ENCODE data around the gene HAL. TPM values are rescaled to one million over a fixed set of nuclear protein-coding genes. Genes with fewer than 3 reads are reported as not detected.

The HAL gene
- total and polyA plus RNA-seq, 2 of the 13 experiments (the other 11 are each of a cell fraction or from before 2014, with no cell fraction given): 0.89 to 37.8 TPM

- TF ChIP-seq ZFP82 (CRISPR knock-in tag; IDR thresholded peaks at IDR 0.05; ENCODE audit: borderline replicate concordance): 0 out of 2 replicates have a peak, but pooled peaks have one; percentile 0
- TF ChIP-seq CHCHD3 (CRISPR knock-in tag; IDR thresholded peaks at IDR 0.05): no peak
- TF ChIP-seq MAFF (IDR thresholded peaks at IDR 0.05; ENCODE audit: low read depth, low read length): 0 out of 2 replicates have a peak, but pooled peaks have one; percentile 18
- peak; percentile 55 to 56; a peak in 3 of 4 replicates for TF ChIP-seq MAFK (conservative IDR thresholded peaks at IDR 0.05 in 1 of 2, IDR thresholded peaks at IDR 0.05 in 1 of 2; ENCODE audit: low read length in 2 of 2)
- POLR2A ChIA-PET: interaction anchor here (1.4 to 4.9 kb wide), 6 partner anchors 8 to 31 kb away, joined by 5 to 64 read pairs (median 22); partner anchors contain the start of genes AMDHD1, CCDC38 and HAL
- no peak overlapping the region for H2AFZ ChIP-seq (ENCODE audit: low read length)
- CTCF ChIA-PET (ENCODE audit: low intra/inter-chr PET ratio, low total read pairs): no interaction called here
- intact Hi-C loops (cut with micrococcal nuclease; ENCODE audit: unreplicated experiment) (no loop called here), in situ Hi-C loops (cut with HindIII; ENCODE audit: extremely low pct_ligation_motif_present, low pct_unique_long_range_greater_than_20kb) (no loop called here)
- no peak overlapping the region for H3K4me3 ChIP-seq (replicated peaks in 1 of 3; ENCODE audit: insufficient read depth in 1 of 3, low read depth in 2 of 3, low read length in 3 of 3)
- no TSS peak for BruUV-seq (replicated peaks)
- WGBS (ENCODE audit: low lambda C conversion rate): 97% methylated on average over 2 of the region's 2 CpGs
- H3K36me3 ChIP-seq (replicated peaks in 1 of 2; ENCODE audit: control insufficient read depth in 1 of 2, insufficient read depth in 2 of 2, low read length in 2 of 2): no peaks in the 10 kb centered on the region
- ATAC-seq (no peak), FAIRE-seq (no peak), DNase-seq (ENCODE audit: low spot score) (no peak)
- no peaks in the 10 kb centered on the region for H3K79me2 ChIP-seq (ENCODE audit: insufficient read depth, low read length)
- no peaks in the 10 kb centered on the region for H4K20me1 ChIP-seq (ENCODE audit: insufficient read depth, low read length)
- H3K4me1 ChIP-seq (ENCODE audit: insufficient read depth, low read length): peaks cover 52% of the 10 kb centered on the region
- H3K4me2 ChIP-seq (ENCODE audit: low read depth, low read length): peak overlapping the region; percentile 68
- no peaks in the 10 kb centered on the region for H3K27me3 ChIP-seq (ENCODE audit: control insufficient read depth in 1 of 2, insufficient read depth in 2 of 2, low read length in 2 of 2)
- no peaks in the 10 kb centered on the region for H3K9me3 ChIP-seq (ENCODE audit: low read length)
- peak overlapping the region; percentile 85 for H3K27ac ChIP-seq (ENCODE audit: extremely low read length, insufficient read depth, low read length)
- no peak overlapping the region for H3K9ac ChIP-seq (ENCODE audit: insufficient read depth, low read depth, low read length)
Observed at GRCh38 chr12:95967301-95967700, 28.8 kb downstream of the HAL start.

GRCh38 chr12:95966287-95966870 lies 29.8 kb downstream of the HAL start:
- BruUV-seq (replicated peaks): TSS peak; percentile 82
- peak; percentile 96 for ATAC-seq
- Histone ChIP-seq H2AFZ (ENCODE audit: low read length) (no peak overlapping the region), H3K27ac (ENCODE audit: extremely low read length, insufficient read depth, low read length) (peak overlapping the region; percentile 85), H3K4me2 (ENCODE audit: low read depth, low read length) (peak overlapping the region; percentile 68), H3K4me3 (replicated peaks in 1 of 3; ENCODE audit: insufficient read depth in 1 of 3, low read depth in 2 of 3, low read length in 3 of 3) (peak overlapping the region in 2 of 3 experiments; percentile 32 to 38; a peak in 3 of 6 replicates), H4K20me1 (ENCODE audit: insufficient read depth, low read length) (no peaks in the 10 kb centered on the region), H3K79me2 (ENCODE audit: insufficient read depth, low read length) (no peaks in the 10 kb centered on the region), H3K36me3 (replicated peaks in 1 of 2; ENCODE audit: control insufficient read depth in 1 of 2, insufficient read depth in 2 of 2, low read length in 2 of 2) (no peaks in the 10 kb centered on the region), H3K9ac (ENCODE audit: insufficient read depth, low read depth, low read length) (peak overlapping the region; percentile 60), H3K9me3 (ENCODE audit: low read length) (no peaks in the 10 kb centered on the region), H3K4me1 (ENCODE audit: insufficient read depth, low read length) (peaks cover 47% of the 10 kb centered on the region), H3K27me3 (ENCODE audit: control insufficient read depth in 1 of 2, insufficient read depth in 2 of 2, low read length in 2 of 2) (no peaks in the 10 kb centered on the region)
- intact Hi-C loops (cut with micrococcal nuclease; ENCODE audit: unreplicated experiment): loop anchor here (1.0 kb wide), 1 partner anchor 8 kb away; no protein-coding TSS in a partner anchor
- DNase-seq (ENCODE audit: low spot score): peak; percentile 87
- FAIRE-seq: peak; percentile 85
- POLR2A ChIA-PET: interaction anchor here (0.7 to 4.9 kb wide), 8 partner anchors 9 to 32 kb away, joined by 4 to 64 read pairs (median 15); partner anchors contain the start of genes AMDHD1, CCDC38 and HAL
- CTCF ChIA-PET (ENCODE audit: low intra/inter-chr PET ratio, low total read pairs): interaction anchor here (0.7 kb wide), 1 partner anchor 30 kb away, joined by 3 read pairs; the partner anchor contains the start of gene HAL
- WGBS (ENCODE audit: low lambda C conversion rate): under 1% methylated on average over 7 of the region's 7 CpGs
- in situ Hi-C loops (cut with HindIII; ENCODE audit: extremely low pct_ligation_motif_present, low pct_unique_long_range_greater_than_20kb): no loop called here
- TF ChIP-seq, protein P1, sequence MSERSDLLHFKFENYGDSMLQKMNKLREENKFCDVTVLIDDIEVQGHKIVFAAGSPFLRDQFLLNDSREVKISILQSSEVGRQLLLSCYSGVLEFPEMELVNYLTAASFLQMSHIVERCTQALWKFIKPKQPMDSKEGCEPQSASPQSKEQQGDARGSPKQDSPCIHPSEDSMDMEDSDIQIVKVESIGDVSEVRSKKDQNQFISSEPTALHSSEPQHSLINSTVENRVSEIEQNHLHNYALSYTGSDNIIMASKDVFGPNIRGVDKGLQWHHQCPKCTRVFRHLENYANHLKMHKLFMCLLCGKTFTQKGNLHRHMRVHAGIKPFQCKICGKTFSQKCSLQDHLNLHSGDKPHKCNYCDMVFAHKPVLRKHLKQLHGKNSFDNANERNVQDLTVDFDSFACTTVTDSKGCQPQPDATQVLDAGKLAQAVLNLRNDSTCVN (CRISPR knock-in tag; IDR thresholded peaks at IDR 0.05; ENCODE audit: borderline replicate concordance): no peak; the same call in 1 of the 2 replicates
- TF ChIP-seq KLF6 (CRISPR knock-in tag; IDR thresholded peaks at IDR 0.05) (0 out of 2 replicates have a peak, but pooled peaks have one; percentile 55), FOXK1 (CRISPR knock-in tag; IDR thresholded peaks at IDR 0.05; ENCODE audit: borderline replicate concordance, low read depth) (peak; percentile 87), ZFP1 (CRISPR knock-in tag; IDR thresholded peaks at IDR 0.05) (0 out of 2 replicates have a peak, but pooled peaks have one; percentile 48), ZNF792 (CRISPR knock-in tag; IDR thresholded peaks at IDR 0.05) (peak; percentile 50; the same call in 1 of the 2 replicates), RAD21 (CRISPR knock-in tag; IDR thresholded peaks at IDR 0.05) (0 out of 2 replicates have a peak, but pooled peaks have one; percentile 26), RBFOX2 (IDR thresholded peaks at IDR 0.05; ENCODE audit: low read depth, low read length) (0 out of 2 replicates have a peak, but pooled peaks have one; percentile 13), HMGA1 (CRISPR knock-in tag; conservative IDR thresholded peaks at IDR 0.05) (no peak), ZNF460 (CRISPR knock-in tag; IDR thresholded peaks at IDR 0.05; ENCODE audit: borderline replicate concordance) (no peak)
- TF ChIP-seq, protein P2, sequence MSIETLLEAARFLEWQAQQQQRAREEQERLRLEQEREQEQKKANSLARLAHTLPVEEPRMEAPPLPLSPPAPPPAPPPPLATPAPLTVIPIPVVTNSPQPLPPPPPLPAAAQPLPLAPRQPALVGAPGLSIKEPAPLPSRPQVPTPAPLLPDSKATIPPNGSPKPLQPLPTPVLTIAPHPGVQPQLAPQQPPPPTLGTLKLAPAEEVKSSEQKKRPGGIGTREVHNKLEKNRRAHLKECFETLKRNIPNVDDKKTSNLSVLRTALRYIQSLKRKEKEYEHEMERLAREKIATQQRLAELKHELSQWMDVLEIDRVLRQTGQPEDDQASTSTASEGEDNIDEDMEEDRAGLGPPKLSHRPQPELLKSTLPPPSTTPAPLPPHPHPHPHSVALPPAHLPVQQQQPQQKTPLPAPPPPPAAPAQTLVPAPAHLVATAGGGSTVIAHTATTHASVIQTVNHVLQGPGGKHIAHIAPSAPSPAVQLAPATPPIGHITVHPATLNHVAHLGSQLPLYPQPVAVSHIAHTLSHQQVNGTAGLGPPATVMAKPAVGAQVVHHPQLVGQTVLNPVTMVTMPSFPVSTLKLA (IDR thresholded peaks at IDR 0.05): no peak
